Activated T-cell treated with anti-CD3 and anti-CD28 coated beads for 1 hour (primary cell): ENCODE results near the gene MST1R.

Source experiments
- DNase-seq: peaks from one replicate; pipeline ENCODE4 v3.0.0-alpha.2; 2020; ENCODE audit warnings: low read depth

Gene MST1R

GRCh38 chr3:49839193-49839809, 64.4 kb downstream of the MST1R start:
- DNase-seq: peak; percentile 75
